ENCODE data around the gene LYPD6. TPM values are rescaled to one million over a fixed set of nuclear protein-coding genes. Genes with fewer than 3 reads are reported as not detected.

LYPD6 gene
- polyA plus RNA-seq, 1 of the 3 experiments (the other 2 are of a cell fraction) = 8.1 TPM

DNA sequence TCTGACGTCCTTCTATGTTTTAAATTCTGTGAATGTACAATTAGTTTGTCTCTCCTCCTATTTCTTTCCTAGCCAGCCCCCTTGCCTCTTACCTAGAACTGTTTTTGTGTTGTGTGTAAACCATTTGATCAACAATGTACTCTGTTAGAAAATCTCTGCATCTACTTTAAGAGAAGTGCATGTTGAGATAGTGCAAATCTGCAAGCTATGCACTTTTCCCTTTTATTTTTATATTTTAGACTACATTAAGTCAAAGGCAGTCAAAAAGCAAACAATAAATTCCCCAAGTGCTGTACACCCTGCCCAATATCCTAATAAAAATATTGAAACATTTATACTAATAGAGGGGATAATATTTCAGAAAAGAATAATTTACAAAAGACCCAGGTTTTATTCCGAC is 13.7 kb downstream of the LYPD6 start (continued):
- TF ChIP-seq NRF1 (IDR thresholded peaks at IDR 0.05; ENCODE audit: low read depth, low read length) (no peak), FOSL2 (IDR thresholded peaks at IDR 0.05; ENCODE audit: borderline replicate concordance, low read depth) (no peak), TCF12 (IDR thresholded peaks at IDR 0.05) (no peak), RAD21 (IDR thresholded peaks at IDR 0.05; ENCODE audit: low read length) (no peak), MXI1 (IDR thresholded peaks at IDR 0.05; ENCODE audit: low read depth, low read length) (no peak)

- no peak for DNase-seq
- H2AFZ ChIP-seq (ENCODE audit: low read depth) = no peak overlapping the region
- WGBS (ENCODE audit: low lambda C conversion rate) = 76% methylated on average over 2 of the region's 2 CpGs
These were observed 15.9 kb downstream of the LYPD6 start for GRCh38 chr2:149346272-149346671.

GRCh38 chr2:149348291-149348690 is 17.9 kb downstream of the LYPD6 start:
- H3K4me3 ChIP-seq (ENCODE audit: low read depth in 2 of 2, low read length in 1 of 2) = no peak overlapping the region
- DNase-seq = no peak

More at GRCh38 chr2:149346272-149346671, 15.9 kb downstream of the LYPD6 start:
- no peaks in the 10 kb centered on the region; the same call in 1 of the 2 replicates for H3K79me2 ChIP-seq (ENCODE audit: insufficient read depth)
- H3F3A ChIP-seq (replicated peaks; ENCODE audit: insufficient read depth) = no peaks in the 10 kb centered on the region
- no peaks in the 10 kb centered on the region for H3K27me3 ChIP-seq (ENCODE audit: insufficient read depth)
- H3K36me3 ChIP-seq (replicated peaks in 1 of 2; ENCODE audit: control insufficient read depth in 1 of 2, insufficient read depth in 2 of 2, low read length in 1 of 2) = peaks cover 0 to 2% of the 10 kb centered on the region in 2 experiments
- no peaks in the 10 kb centered on the region for H3K9me2 ChIP-seq
- peaks cover 0 to 3% of the 10 kb centered on the region in 2 experiments; a peak in 2 of 4 replicates for H3K4me1 ChIP-seq (ENCODE audit: control insufficient read depth in 1 of 2, insufficient read depth in 2 of 2, low read depth in 1 of 2, low read length in 1 of 2)
- POLR2A ChIA-PET = no interaction called here
- H3K9me3 ChIP-seq = no peaks in the 10 kb centered on the region
- no peaks in the 10 kb centered on the region for H4K20me1 ChIP-seq (ENCODE audit: insufficient read depth)
- CTCF ChIA-PET = interaction anchor here (0.7 kb wide), 1 partner anchor 10 kb away, joined by 3 read pairs; no protein-coding TSS in a partner anchor
- TF ChIP-seq, protein P1, sequence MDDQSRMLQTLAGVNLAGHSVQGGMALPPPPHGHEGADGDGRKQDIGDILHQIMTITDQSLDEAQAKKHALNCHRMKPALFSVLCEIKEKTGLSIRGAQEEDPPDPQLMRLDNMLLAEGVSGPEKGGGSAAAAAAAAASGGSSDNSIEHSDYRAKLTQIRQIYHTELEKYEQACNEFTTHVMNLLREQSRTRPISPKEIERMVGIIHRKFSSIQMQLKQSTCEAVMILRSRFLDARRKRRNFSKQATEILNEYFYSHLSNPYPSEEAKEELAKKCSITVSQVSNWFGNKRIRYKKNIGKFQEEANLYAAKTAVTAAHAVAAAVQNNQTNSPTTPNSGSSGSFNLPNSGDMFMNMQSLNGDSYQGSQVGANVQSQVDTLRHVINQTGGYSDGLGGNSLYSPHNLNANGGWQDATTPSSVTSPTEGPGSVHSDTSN (IDR thresholded peaks at IDR 0.05) = no peak
- TF ChIP-seq CHD2 (IDR thresholded peaks at IDR 0.05; ENCODE audit: low read length, partially characterized antibody) (no peak), EP300 (IDR thresholded peaks at IDR 0.05; ENCODE audit: borderline replicate concordance in 1 of 2, low read depth in 1 of 2, low read length in 1 of 2) (no peak), JUND (IDR thresholded peaks at IDR 0.05) (no peak), RFX5 (IDR thresholded peaks at IDR 0.05; ENCODE audit: low read length) (no peak), FOXJ3 (CRISPR knock-in tag; IDR thresholded peaks at IDR 0.05) (no peak), RCOR1 (IDR thresholded peaks at IDR 0.05; ENCODE audit: low read length) (no peak)
- TF ChIP-seq, protein P2, sequence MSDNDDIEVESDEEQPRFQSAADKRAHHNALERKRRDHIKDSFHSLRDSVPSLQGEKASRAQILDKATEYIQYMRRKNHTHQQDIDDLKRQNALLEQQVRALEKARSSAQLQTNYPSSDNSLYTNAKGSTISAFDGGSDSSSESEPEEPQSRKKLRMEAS (IDR thresholded peaks at IDR 0.05; ENCODE audit: low read depth) = no peak
- H3K27ac ChIP-seq (ENCODE audit: low read depth in 2 of 2, low read length in 1 of 2) = no peak overlapping the region
- H3K9ac ChIP-seq = no peak overlapping the region
- no peak overlapping the region for H3K4me3 ChIP-seq (ENCODE audit: low read depth in 2 of 2, low read length in 1 of 2)
- no peak overlapping the region for H3K4me2 ChIP-seq

More at GRCh38 chr2:149348291-149348690, 17.9 kb downstream of the LYPD6 start:
- CTCF ChIA-PET = interaction anchor here (1.2 kb wide), 1 partner anchor 19 kb away, joined by 3 read pairs; no protein-coding TSS in a partner anchor
- no peaks in the 10 kb centered on the region for H3K9me2 ChIP-seq
- POLR2A ChIA-PET = no interaction called here
- no peaks in the 10 kb centered on the region for H3K4me1 ChIP-seq (ENCODE audit: control insufficient read depth in 1 of 2, insufficient read depth in 2 of 2, low read depth in 1 of 2, low read length in 1 of 2)
- no peak overlapping the region for H3K4me2 ChIP-seq
- H3K36me3 ChIP-seq (replicated peaks in 1 of 2; ENCODE audit: control insufficient read depth in 1 of 2, insufficient read depth in 2 of 2, low read length in 1 of 2) = peaks cover 0 to 2% of the 10 kb centered on the region in 2 experiments
- no peaks in the 10 kb centered on the region for H4K20me1 ChIP-seq (ENCODE audit: insufficient read depth)
- no peaks in the 10 kb centered on the region for H3K27me3 ChIP-seq (ENCODE audit: insufficient read depth)
- H3K79me2 ChIP-seq (ENCODE audit: insufficient read depth) = no peaks in the 10 kb centered on the region; the same call in 1 of the 2 replicates
- H3K27ac ChIP-seq (ENCODE audit: low read depth in 2 of 2, low read length in 1 of 2) = no peak overlapping the region
- H3K9ac ChIP-seq = no peak overlapping the region
- no peaks in the 10 kb centered on the region for H3K9me3 ChIP-seq
- H2AFZ ChIP-seq (ENCODE audit: low read depth) = no peak overlapping the region
- TF ChIP-seq EZH2phosphoT487 (IDR thresholded peaks at IDR 0.05; ENCODE audit: borderline replicate concordance, low read depth) = no peak
- TF ChIP-seq RAD21 (IDR thresholded peaks at IDR 0.05; ENCODE audit: low read length) = no peak
- no peak for TF ChIP-seq FOXM1 (IDR thresholded peaks at IDR 0.05; ENCODE audit: low read depth)
- TF ChIP-seq GATA2 (CRISPR knock-in tag; IDR thresholded peaks at IDR 0.05) = no peak
- 81% methylated on average over 2 of the region's 2 CpGs for WGBS (ENCODE audit: low lambda C conversion rate)
- H3F3A ChIP-seq (replicated peaks; ENCODE audit: insufficient read depth) = no peaks in the 10 kb centered on the region
